Activated T-cell treated with anti-CD3 and anti-CD28 coated beads, Interleukin-2, amount 50 U/mL, for 4 hours (primary cell): ENCODE data around the gene HGFAC. TPM values are rescaled to one million over a fixed set of nuclear protein-coding genes. Genes with fewer than 3 reads are reported as not detected.

ENCODE experiments used
- ATAC-seq, 2 donors: fragments of 200-7000 bp; cut with Tn5 transposase; one replicate each; pipeline ENCODE4 v1.10.0; 2021
- DNase-seq: peaks from one replicate; pipeline ENCODE4 v3.0.0-alpha.2; 2020
- H3K27me3 Mint-ChIP-seq: one replicate; pipeline ENCODE4 v1.8.0; 2021; ENCODE audit warnings: low read depth, mixed read lengths
- H3K36me3 Mint-ChIP-seq: one replicate; pipeline ENCODE4 v1.8.0; 2022; ENCODE audit warnings: mixed read lengths; ENCODE audit not compliant: insufficient read depth
- H3K4me1 Mint-ChIP-seq: one replicate; pipeline ENCODE4 v1.8.0; 2021; ENCODE audit warnings: low read depth, mixed read lengths
- H3K4me3 Mint-ChIP-seq: one replicate; pipeline ENCODE4 v1.8.0; 2021; ENCODE audit warnings: mild to moderate bottlenecking, moderate library complexity, mixed read lengths
- H3K9me3 Mint-ChIP-seq: one replicate; pipeline ENCODE4 v1.8.0; 2021; ENCODE audit warnings: mixed read lengths
- total RNA-seq, 3 donors: library from RNA; stranded (reverse); gene quantifications; one replicate each; pipeline ENCODE4 v1.2.1, GENCODE V29; 2021

HGFAC gene
- total RNA-seq, 3 donors from 2014 or later: 0.11 TPM; not detected in 2

- no peaks in the 10 kb centered on the region for H3K4me1 Mint-ChIP-seq
- no peak overlapping the region for H3K4me3 Mint-ChIP-seq
- peaks cover 24% of the 10 kb centered on the region for H3K27me3 Mint-ChIP-seq
- no peak for DNase-seq
- no peak for ATAC-seq
- H3K36me3 Mint-ChIP-seq: no peaks in the 10 kb centered on the region
- no peaks in the 10 kb centered on the region for H3K9me3 Mint-ChIP-seq
Measured at GRCh38 chr4:3492741-3493719, 51.3 kb downstream of the HGFAC start.

- no peak for DNase-seq
- no peaks in the 10 kb centered on the region for H3K4me1 Mint-ChIP-seq
- peak in 1 of 2 donors; percentile 15 for ATAC-seq
- peaks cover 21% of the 10 kb centered on the region for H3K27me3 Mint-ChIP-seq
- no peaks in the 10 kb centered on the region for H3K36me3 Mint-ChIP-seq
- no peaks in the 10 kb centered on the region for H3K9me3 Mint-ChIP-seq
- no peak overlapping the region for H3K4me3 Mint-ChIP-seq
Measured at GRCh38 chr4:3493720-3494461, 52.1 kb downstream of the HGFAC start.

- Mint-ChIP-seq H3K36me3 (no peaks in the 10 kb centered on the region), H3K4me3 (no peak overlapping the region), H3K9me3 (no peaks in the 10 kb centered on the region), H3K27me3 (peaks cover 19% of the 10 kb centered on the region), H3K4me1 (no peaks in the 10 kb centered on the region)
- ATAC-seq (no peak), DNase-seq (no peak)
Measured at GRCh38 chr4:3494462-3494871, 52.7 kb downstream of the HGFAC start.

- DNase-seq (no peak), ATAC-seq (no peak)
- no peaks in the 10 kb centered on the region for H3K4me1 Mint-ChIP-seq
- no peak overlapping the region for H3K4me3 Mint-ChIP-seq
- H3K9me3 Mint-ChIP-seq: no peaks in the 10 kb centered on the region
- no peaks in the 10 kb centered on the region for H3K36me3 Mint-ChIP-seq
- H3K27me3 Mint-ChIP-seq: peaks cover 16% of the 10 kb centered on the region
Measured at GRCh38 chr4:3495204-3495975, 53.6 kb downstream of the HGFAC start.

- Mint-ChIP-seq H3K4me1 (no peaks in the 10 kb centered on the region), H3K36me3 (no peaks in the 10 kb centered on the region), H3K4me3 (no peak overlapping the region), H3K9me3 (no peaks in the 10 kb centered on the region), H3K27me3 (peaks cover 14% of the 10 kb centered on the region)
- ATAC-seq (no peak), DNase-seq (no peak)
Measured at GRCh38 chr4:3496021-3496420, 54.3 kb downstream of the HGFAC start.

GRCh38 chr4:3497095-3497494 is 55.3 kb downstream of the HGFAC start:
- Mint-ChIP-seq H3K27me3 (peaks cover 4% of the 10 kb centered on the region), H3K4me3 (no peak overlapping the region), H3K9me3 (no peaks in the 10 kb centered on the region), H3K36me3 (no peaks in the 10 kb centered on the region), H3K4me1 (no peaks in the 10 kb centered on the region)
- DNase-seq: no peak
- no peak for ATAC-seq

- ATAC-seq: no peak
- peaks cover 3% of the 10 kb centered on the region for H3K27me3 Mint-ChIP-seq
Measured at GRCh38 chr4:3497523-3498389, 56.0 kb downstream of the HGFAC start.

GRCh38 chr4:3498407-3498806 is 56.6 kb downstream of the HGFAC start:
- DNase-seq (no peak), ATAC-seq (no peak)
- Mint-ChIP-seq H3K4me3 (no peak overlapping the region), H3K9me3 (no peaks in the 10 kb centered on the region), H3K36me3 (peaks cover 2% of the 10 kb centered on the region), H3K4me1 (peaks cover 2% of the 10 kb centered on the region), H3K27me3 (peaks cover 3% of the 10 kb centered on the region)

More at GRCh38 chr4:3497523-3498389, 56.0 kb downstream of the HGFAC start:
- no peak for DNase-seq
- Mint-ChIP-seq H3K4me1 (no peaks in the 10 kb centered on the region), H3K9me3 (no peaks in the 10 kb centered on the region), H3K4me3 (no peak overlapping the region), H3K36me3 (no peaks in the 10 kb centered on the region)

Other genes with a start within 250 kb of the HGFAC start
- gene MSANTD1, start 192.8 kb upstream of the HGFAC start, total RNA-seq: under 1 TPM; 0.66 to 0.87 (median 0.78) TPM
- 1 to 10 TPM; 2.3 to 3.0 (median 2.5) TPM for gene RGS12, start 148.9 kb upstream of the HGFAC start, total RNA-seq
- not detected for gene DOK7, start 21.3 kb downstream of the HGFAC start, total RNA-seq
- gene LRPAP1, start 90.5 kb downstream of the HGFAC start, total RNA-seq: 100 to 1,000 TPM; 111 to 145 (median 118) TPM